Activated CD4-positive, alpha-beta T cell treated with anti-CD3 and anti-CD28 coated beads, Interleukin-2, amount 50 U/mL, for 4 hours (primary cell): ENCODE results near the gene HOPX.
A peak's percentile ranks its signal among the peaks of the same experiment; 100 is the strongest.
"Not testable (repeated sequence)": the region's sequence is repeated elsewhere in the genome, so short reads cannot be mapped to it uniquely, and the experiment has no call there.

Source experiments
- DNase-seq, 2 experiments: peaks; one replicate each; pipeline ENCODE4 v3.0.0-alpha.2; 2020

HOPX gene, protein sequence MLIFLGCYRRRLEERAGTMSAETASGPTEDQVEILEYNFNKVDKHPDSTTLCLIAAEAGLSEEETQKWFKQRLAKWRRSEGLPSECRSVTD

DNA sequence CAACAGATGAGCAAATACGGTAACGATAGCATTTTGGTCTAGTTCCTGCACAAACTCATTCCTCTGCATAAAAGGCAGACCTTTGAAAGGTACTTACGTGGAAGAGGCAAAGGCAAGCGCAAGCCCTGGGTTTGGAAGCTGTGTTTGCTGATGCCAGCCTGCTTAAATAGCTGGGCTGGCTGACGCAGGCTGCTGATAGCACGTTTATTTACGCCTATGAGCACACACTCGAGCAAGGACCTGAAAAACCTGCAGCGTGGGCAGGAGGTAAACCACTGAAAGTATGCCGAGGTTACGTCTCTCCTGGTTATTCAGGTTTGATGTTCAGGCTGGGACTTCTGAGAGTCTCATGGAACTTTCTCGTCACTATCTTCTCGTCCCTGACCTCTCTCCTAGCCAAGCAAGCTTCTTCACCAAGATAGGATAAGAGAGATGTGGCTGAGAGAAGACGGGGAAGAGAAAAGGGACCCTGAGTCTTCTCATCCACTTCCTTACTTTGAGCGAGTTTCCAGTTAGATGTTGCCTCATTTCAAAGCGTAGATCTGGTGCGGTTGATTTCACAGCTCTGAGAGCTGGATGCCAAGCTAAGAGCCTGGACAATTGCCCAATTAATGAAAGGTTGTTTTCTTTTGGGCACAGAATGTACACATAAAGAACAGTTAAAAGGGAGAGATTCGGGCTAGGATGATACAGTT lies at the start of gene HOPX:
TSS of gene HOPX (minus strand) at position 139 of the 695 bp plus-strand sequence. CDS start 23,480 bp downstream, outside the sequence.
- DNase-seq, result peak; percentile 45 to 64

DNA sequence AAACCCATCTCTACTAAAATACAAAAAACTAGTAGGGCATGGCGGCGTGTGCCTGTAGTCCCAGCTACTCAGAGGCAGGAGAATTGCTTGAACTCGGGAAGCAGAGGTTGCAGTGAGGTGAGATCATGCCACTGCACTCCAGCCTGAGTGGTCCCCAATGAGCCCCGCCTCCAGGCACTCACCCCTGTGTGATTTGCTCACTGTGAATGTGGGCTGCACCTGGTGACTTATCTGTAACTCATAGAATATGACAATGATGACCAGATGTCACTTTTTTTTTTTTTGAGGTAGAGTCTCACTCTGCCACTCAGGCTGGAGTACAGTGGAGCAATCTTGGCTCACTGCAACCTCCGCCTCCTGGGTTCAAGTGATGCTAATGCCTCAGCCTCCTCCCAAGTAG lies 49.0 kb upstream of the HOPX start:
- no peak for DNase-seq

DNA sequence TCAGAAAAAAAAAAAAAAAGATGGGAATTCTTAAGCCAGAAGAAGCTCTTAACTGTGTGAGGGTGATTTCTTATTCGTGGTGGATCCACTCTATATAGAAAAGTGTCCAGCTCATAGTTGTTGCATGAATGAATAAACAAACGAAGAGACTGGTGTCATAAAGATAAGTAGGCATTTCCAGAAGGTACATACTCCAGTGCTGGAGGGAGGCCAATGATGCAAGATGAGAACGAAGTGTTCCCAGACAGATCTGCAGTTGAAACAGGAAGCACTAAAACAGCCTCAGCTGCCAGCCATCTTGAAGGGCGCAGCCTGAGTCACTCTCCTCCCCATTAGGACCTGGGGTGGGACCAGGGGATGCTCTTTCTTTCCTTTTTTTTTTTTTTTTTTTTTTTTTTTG lies 47.4 kb upstream of the HOPX start:
- no peak for DNase-seq

DNA sequence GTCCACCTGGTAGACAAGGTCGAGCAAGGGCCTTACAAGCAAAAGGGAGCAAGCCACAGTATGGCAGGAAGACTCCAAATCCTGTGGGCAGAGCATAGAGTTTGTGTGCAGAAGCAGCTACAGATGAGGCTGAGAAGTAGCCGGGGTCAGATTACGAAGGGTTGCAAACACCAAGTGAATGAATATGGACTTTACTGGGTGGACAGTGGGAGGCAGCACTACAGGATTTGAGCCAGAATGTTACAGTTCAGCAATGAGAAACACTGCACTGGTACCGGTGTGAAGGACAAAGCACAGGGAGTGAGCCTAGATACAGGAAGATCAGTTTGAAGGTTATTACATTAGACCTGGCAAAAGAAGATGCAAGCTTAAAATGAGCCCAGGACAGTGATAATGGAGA lies 46.1 kb upstream of the HOPX start:
- DNase-seq, result no peak

DNA sequence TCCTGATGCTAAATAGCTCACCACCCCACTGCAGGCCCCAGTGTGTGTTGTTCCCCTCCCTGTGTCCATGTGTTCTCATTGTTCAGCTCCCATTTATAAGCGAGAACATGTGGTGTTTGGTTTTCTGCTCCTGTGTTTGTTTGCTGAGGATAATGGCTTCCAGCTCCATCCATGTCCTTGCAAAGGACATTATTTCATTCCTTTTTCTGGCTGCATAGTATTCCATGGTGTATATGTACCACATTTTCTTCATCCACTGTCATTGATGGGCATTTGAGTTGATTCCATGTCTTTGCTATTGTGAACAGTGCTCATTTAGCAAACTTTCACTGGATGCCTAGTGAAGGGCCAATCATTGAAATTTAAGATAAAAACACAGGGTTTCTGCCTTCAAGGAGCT lies 45.5 kb upstream of the HOPX start:
- DNase-seq, result not testable (repeated sequence)

DNA sequence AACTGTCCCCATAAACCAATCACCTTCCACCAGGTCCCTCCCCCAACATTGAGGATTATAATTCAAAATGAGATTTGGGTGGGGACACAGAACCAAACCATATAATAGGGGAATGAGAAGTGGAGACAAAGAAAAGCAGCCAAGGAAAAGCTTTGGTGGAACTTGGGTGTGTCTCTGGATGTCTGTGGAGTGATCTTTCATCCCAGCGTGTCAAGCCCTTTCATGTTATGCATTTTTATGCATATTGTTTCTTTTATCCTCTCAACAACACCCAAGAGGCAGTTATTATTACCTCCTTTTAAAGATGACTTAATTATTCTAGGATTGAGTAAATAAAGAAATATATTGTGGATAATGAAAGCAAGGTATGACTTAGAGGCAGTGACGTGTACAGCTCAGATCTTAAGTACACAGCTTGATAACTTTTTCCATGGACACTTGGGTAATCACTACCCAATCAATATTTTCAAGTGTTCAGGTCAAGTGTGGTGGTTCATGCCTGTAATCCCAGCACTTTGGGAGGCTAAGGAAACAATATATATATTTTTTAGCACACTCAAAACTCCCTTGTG lies 42.6 kb upstream of the HOPX start:
- no peak for DNase-seq

DNA sequence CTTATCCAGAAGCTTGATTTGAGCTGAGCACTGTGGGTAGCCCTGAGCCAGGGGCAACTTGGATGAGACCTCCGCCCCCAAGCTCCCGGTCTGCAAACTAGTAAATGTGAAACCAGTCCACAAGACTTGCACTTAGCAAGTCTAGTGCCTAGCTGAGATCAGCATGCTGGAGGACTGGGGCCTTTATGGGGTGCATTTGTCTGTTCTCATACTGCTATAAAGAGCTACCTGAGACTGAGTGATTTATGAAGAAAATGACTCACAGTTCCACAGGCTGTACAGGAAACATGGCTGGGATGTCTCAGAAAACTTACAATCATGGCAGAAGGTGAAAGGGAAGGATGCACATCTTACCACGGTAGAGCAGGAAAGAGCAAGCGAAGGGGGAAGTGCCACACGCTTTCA lies 42.1 kb upstream of the HOPX start:
- no peak for DNase-seq

DNA sequence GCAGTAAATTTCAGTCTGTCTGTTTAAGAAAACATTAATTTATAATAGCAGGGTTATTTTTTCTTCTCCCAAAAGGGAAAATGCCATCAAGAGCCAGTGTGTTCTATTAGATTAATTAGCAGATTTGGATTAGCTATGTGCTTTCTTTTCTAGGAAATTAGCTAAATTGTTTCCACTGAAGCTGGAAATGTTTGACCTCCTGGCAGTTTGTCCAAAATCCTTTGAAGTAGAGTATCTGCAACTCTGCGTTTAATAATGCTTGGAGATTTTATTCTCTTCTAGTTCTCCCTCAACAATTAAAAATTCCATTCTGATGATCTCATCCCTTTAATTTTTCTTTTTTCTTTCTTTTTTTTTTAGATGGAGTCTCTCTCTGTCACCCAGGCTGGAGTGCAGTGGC lies 27.1 kb upstream of the HOPX start:
- no peak for DNase-seq

DNA sequence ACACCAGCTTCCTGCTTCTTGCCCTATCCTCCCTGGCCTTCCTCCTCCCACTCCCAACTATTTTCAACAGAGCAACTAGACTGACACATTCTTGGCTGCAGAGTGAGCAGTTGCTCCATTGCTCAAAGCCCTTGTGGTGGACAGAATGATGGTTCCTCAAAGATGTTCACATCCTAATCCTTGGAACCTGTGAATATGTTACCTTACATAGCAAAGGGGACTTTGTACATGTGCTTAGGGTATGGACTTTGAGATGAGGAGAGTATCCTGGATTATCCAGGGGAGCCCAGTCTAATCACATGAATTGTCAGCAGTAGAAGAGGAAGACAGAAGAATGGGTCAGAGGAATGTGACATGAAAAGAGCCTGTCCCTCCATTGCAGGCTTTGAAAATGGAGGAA lies 24.9 kb upstream of the HOPX start:
- DNase-seq, result no peak

DNA sequence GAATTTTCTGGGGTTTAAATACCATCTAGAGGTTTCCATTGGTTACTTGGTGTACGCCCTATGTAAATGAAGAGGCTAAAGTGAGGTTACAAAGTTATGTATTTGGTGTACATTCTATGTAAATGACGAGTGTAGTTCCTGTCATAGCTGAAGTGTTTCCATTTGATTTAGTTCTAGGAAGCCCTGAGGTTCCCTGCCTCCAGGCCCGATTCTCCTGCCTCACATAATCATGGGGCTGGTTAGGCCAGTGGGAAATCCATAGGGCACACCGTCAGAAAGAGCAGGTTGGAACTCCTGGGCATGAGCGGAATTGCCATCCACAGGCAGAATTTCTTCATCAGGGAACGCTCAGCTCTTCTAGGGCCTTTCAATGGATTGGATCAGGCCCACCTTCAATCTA lies 24.2 kb upstream of the HOPX start:
- no peak for DNase-seq

DNA sequence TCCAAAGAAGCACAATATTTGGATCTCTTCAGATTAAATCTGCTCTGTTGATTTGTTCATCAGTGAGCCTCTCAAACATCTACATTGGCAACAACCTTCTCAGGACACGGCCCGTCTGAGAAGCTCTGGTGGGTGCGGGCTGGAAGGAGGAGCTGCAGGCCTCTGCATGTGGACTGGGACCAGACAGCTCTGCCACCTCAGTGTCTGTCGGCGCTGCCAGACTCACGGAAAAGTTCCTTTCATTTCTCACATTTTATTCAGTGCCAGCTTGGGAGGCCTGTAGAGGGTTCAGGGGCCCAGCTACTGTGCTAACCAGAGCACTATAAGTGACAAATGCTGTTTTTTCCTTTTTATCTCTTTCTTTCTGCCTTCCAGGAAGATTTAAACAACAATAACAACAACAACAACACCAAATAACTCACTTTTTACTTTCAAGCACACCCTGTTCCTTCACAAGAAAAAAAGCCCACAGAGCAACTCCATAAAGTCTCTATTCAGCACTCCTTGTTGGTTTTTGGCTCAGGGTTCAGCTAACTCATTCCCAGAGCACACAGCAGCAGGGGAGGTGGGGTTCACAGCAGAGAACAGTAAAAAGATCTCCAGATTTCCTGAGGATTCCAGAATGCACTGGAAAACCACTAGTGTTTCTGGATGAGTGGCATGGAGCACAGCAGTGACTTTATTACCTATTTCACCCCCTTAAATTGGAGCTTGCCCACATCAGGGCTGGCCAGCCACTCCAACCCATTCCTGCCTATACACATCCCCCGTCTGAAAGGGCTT lies 23.2 kb upstream of the HOPX start:
- DNase-seq, result no peak

DNA sequence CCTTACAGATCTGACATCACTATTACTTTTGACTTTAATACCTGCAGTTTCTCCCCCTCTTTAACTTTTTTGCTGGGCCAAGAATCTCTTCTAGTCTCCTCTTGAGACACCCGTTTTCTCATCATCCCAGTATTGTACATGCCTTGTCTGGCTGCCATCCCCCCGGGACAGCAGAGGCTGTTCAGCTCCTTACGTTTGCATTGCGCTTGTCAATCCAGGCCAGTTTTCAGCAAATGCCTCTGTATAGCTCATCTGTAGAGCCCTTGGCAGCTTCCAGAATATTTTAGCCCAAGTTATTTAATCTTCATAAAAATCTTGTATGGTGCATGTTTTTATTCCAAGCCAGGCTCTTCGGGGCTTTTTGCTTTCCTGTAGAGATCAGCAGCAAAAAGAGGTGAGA lies 22.3 kb upstream of the HOPX start:
- no peak for DNase-seq

DNA sequence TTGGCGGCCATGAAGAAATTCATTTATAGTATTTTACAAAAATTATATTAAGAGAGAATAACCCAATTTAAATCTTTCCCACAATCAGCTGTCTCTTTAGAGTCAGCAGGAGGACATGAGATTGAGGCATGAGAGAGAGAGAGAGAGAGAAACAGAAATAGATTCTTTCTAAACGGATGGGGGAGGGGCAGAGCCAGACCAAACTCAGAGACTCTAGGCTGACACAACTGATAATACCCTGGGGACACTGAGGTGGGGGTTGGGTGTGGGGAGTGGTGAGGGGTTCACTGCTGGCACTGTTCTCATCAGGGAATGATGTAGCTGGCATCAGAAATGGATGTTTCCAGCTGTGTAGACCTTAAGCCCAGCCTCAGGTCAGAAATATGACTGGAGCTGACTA lies 20.5 kb upstream of the HOPX start:
- no peak for DNase-seq

DNA sequence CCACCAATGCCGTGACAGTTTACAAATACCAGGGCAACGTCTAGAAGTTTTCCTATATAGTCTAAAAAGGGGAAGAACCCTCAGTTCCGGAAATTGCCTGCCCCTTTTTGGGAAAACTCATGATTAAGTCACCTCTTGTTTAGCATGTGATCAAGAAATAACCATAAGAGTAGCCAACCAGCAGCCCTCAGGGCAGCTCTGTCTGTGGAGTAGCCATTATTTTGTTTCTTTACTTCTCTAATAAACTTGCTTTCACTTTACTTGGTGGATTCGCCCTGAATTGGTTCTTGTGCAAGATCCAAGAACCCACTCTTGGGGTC lies 20.0 kb upstream of the HOPX start:
- DNase-seq, result no peak

DNA sequence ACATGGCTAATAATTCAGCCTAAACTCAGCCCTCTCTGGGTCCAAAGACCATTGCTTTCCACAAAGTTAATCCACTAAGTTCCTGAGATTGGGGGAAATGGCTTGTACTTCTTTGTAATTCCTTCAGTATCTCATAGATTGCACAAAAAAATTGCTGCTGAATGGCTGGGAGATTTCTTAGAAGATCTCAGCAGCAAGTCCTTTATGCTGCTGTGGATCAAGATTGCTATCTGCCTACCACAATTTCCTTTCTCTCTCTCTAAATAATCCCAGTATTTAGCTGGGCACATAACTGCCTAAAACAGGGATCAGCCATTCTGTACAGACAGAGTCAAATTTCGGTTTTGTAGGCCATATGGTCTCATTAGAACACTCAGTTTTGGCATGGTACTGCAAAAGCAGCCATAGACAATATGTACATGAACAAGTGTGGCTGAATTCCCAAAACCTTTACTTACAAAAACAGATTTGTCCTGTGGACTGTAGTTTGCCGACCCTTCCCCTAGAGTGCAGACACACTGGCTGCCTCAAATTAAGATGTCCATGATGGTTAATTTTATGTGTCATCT lies 18.5 kb upstream of the HOPX start:
- no peak for DNase-seq

DNA sequence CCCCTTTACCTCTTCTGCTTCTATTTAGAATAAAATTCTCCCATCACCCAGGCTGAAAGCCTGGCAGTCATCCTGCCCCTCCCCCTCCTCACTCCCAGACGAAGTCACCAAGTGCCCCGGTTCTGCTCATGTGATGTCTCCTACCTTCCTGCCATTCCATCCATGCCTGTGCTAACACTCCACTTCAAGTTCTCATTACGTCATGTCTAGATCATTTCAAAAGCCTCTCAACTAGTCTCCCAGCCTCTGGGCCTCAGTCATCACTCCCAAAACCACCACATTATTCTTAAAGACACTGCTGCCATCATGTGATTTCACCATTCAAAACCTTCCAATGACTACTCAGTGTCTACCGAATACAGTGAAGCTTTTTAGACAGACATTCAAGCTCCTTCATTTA lies 17.2 kb upstream of the HOPX start:
- DNase-seq, result no peak

DNA sequence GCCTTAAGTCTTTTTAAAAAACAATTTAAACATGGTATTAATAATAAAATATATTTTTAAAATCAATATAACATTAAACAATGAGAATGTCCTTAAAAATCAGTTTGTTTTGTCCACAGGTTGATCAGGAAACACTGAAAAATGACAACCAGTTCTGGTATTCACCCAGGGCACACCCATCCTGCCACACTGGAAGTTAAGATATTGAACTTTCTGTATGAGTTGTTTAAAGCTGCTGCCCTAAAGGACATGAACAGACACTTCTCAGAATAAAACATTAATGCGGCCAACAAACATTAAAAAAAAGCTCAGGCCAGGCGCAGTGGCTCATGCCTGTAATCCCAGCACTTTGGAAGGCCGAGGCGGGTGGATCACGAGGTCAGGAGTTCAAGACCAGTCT lies 15.0 kb upstream of the HOPX start:
- no peak for DNase-seq

DNA sequence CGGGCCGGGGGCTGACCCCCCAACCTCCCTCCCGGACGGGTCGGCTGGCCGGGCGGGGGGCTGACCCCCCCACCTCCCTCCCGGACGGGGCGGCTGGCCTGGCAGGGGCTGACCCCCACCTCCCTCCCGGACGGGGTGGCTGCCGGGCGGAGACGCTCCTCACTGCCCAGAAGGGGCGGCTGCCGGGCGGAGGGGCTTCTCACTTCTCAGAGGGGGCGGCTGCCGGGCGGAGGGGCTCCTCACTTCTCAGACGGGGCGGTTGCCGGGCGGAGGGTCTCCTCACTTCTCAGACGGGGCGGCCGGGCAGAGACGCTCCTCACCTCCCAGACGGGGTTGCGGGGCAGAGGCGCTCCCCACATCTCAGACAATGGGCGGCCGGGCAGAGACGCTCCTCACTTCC lies 12.4 kb upstream of the HOPX start:
- DNase-seq, result not testable (repeated sequence)

DNA sequence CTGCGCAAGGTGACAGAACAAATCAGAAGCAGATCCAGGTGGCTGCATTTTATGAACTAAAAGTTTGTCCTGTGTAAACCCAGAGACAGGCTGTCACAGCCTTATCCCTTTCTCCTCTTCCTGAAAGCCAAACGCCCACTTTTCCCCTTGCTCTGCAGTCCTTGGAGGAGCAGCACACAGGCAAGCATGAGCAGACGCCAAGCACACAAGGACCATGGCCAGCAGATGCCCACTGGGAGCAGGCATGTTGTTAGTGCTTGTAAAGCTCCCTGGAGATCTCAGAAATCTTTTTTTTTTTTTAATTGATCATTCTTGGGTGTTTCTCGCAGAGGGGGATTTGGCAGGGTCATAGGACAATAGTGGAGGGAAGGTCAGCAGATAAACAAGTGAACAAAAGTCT lies 11.5 kb upstream of the HOPX start:
- DNase-seq, result no peak

DNA sequence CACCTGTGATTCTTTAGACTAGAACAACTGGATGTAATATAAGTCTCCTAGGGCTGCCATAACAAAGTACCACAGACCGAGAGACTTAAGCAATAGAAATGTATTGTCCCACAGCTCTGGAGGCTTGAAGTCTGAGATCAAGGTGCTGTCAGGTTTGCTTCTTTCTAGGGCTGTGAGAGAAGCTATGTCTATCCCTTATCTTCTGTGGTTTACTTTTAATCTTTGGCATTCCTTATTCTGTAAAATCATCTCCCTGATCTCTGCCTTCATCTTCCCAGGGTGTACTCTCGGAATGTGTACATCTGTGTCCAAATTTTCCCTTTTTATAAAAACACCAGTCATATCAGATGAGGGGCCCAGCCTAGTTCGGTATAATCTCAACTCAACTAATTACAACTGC lies 10.3 kb upstream of the HOPX start:
- DNase-seq, result no peak

DNA sequence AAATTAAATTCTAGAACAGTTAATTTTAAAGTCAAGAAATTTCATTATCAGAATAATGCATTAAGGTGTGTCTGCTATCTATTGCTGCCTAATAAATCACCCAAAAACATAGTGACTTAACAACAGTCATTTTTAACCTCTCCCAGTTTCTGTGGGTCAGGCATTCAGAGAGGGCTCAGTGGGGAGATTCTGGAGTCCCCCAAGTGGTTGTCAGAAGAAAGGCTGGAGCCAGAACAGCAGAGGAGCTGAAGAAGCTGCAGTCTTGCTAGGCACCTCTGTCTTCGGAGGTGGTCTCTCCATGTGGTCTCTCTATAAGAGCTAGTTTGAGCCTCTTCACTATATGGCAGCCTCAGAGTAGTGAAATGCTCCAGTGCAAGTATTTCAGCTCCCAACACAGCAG lies 9.3 kb upstream of the HOPX start:
- no peak for DNase-seq

DNA sequence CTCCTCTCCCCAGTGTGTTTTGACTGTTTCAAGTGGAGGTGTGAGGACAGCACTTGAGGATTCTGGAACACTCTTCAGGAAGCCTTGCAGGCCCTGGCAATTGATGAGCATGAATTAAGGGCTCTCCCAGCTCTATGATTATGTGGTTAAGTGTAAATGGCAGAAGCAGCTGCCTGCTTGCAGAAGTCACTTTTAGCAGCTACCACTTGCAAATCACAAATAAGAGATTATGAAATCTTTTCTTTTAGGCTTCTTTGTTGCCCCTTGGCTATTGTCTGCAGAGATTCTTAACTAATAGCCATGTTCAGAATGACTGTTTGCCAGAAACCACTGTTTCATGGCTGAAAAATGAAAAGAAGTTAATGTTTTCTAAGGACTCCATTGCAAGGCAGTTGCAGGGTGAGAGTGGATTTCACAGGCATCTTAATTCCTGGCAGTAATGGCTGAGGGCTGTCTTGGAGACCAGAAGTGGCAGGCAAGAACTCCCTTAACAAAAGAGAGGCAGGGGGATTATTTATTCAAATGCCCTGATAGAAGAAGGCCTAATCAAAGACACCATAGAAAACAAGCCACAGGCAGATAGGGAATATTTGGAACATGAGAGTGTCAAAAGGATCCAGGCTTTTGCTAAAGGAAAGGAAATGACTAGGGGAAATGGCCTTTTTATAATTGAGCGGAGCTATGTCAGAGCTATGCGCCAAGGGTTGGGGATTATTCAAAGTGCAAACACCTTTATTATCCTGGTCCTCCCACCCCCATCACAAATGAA lies 8.3 kb upstream of the HOPX start:
- no peak for DNase-seq

DNA sequence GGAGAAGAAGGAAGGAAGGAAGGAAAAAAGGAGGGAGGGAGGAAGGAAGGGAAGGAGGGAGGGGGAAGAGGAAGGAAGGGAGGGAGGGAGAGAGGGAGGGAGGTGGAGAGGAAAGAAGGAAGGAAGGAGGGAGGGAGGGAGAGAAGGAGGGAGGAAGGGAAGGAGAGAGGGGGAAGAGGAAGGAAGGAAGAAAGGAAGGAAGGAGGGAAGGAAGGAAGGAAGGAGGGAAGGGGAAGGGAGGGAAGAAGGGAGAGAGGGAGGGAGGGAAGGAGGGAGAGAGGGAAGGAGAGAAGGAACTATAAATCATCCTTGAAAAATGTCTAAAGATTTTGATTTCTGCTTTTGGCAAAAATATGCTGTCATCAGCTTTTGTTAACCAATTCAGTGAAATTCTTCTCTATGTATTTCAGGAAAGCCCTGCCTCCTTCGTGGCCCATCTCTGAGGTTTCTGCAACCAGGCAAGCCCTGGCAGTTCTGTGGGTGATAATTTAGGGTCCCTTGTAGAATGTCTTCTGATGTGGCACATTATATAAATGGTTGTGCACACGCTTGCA lies 7.1 kb upstream of the HOPX start:
- no peak for DNase-seq
